Lower lobe of right lung (tissue), 2 donors: ENCODE data around the gene ADAMTSL3. TPM values are rescaled to one million over a fixed set of nuclear protein-coding genes. Genes with fewer than 3 reads are reported as not detected.

ENCODE experiments used
- ATAC-seq, 2 donors: fragments of 200-7000 bp; cut with Tn5 transposase; one replicate each; pipeline ENCODE4 v1.9.1; 2020 to 2022; ENCODE audit warnings: mild to moderate bottlenecking in 2 of 2, moderate library complexity in 2 of 2
- DNase-seq: peaks from one replicate; pipeline ENCODE4 v3.0.0-alpha.2; 2020
- H3K27ac ChIP-seq: fragments of 200-600 bp; one replicate; pipeline ENCODE4 v1.8.0; 2022
- H3K27me3 ChIP-seq: fragments of 200-600 bp; one replicate; pipeline ENCODE4 v1.8.0; 2022; ENCODE audit warnings: low read depth
- H3K36me3 ChIP-seq: fragments of 200-600 bp; one replicate; pipeline ENCODE4 v1.8.0; 2022; ENCODE audit warnings: mild to moderate bottlenecking
- H3K4me1 ChIP-seq: fragments of 200-600 bp; one replicate; pipeline ENCODE4 v1.8.0; 2022
- H3K4me3 ChIP-seq: fragments of 200-600 bp; one replicate; pipeline ENCODE4 v1.8.0; 2022; ENCODE audit warnings: mild to moderate bottlenecking
- H3K9me3 ChIP-seq: fragments of 200-600 bp; one replicate; pipeline ENCODE4 v1.8.0; 2022
- CTCF ChIP-seq: fragments of 200-600 bp; IDR thresholded peaks from one replicate; pipeline ENCODE4 v1.8.0; 2022; ENCODE audit warnings: antibody characterized with exemption, mild to moderate bottlenecking
- intact Hi-C: fragments of 100-400 bp; cut with DNase I; formaldehyde crosslinking; loops from one replicate; pipeline ENCODE4 v1.11.0; 2022
- total RNA-seq: library from RNA; stranded (reverse); fragmentation: NEBNext Ultra II Directional; extraction: Animal tissue kit (Norgen Biotek cat#: 25700); gene quantifications from one replicate; pipeline ENCODE4 v1.2.1, GENCODE V29; 2021
- donor health status: DM: no; HTN: yes; CAD: no; lungs with severe emphysema.

Gene ADAMTSL3
- total RNA-seq, 1 donor from 2014 or later: 26.4 TPM

- Histone ChIP-seq H3K36me3 (no peaks in the 10 kb centered on the region), H3K27me3 (peaks cover 26% of the 10 kb centered on the region), H3K4me3 (no peak overlapping the region), H3K27ac (peak overlapping the region; percentile 14), H3K4me1 (no peaks in the 10 kb centered on the region), H3K9me3 (no peaks in the 10 kb centered on the region)
- intact Hi-C loops: no loop called here
- ATAC-seq: no peak
- no peak for TF ChIP-seq CTCF
- DNase-seq: no peak
These were observed 1.2 kb upstream of the ADAMTSL3 start for GRCh38 chr15:83652626-83653204.

GRCh38 chr15:83653288-83653638 lies 660 bp upstream of the ADAMTSL3 start:
- no peak for TF ChIP-seq CTCF
- peak; percentile 27 to 36 for ATAC-seq
- no peaks in the 10 kb centered on the region for H3K36me3 ChIP-seq
- DNase-seq: no peak
- intact Hi-C loops: no loop called here
- H3K4me3 ChIP-seq: peak overlapping the region; percentile 59
- no peaks in the 10 kb centered on the region for H3K9me3 ChIP-seq
- H3K27ac ChIP-seq: peak overlapping the region; percentile 14
- H3K4me1 ChIP-seq: no peaks in the 10 kb centered on the region
- peaks cover 26% of the 10 kb centered on the region for H3K27me3 ChIP-seq

GRCh38 chr15:83654379-83655236 lies 685 bp downstream of the ADAMTSL3 start:
- ATAC-seq: peak; percentile 21 to 55
- peak overlapping the region; percentile 60 for H3K27ac ChIP-seq
- intact Hi-C loops: no loop called here

GRCh38 chr15:83655237-83655616 lies 1.3 kb downstream of the ADAMTSL3 start:
- DNase-seq (no peak), ATAC-seq (no peak)
- Histone ChIP-seq H3K27ac (no peak overlapping the region), H3K4me3 (peak overlapping the region; percentile 59), H3K4me1 (no peaks in the 10 kb centered on the region), H3K27me3 (peaks cover 26% of the 10 kb centered on the region), H3K36me3 (no peaks in the 10 kb centered on the region), H3K9me3 (no peaks in the 10 kb centered on the region)
- intact Hi-C loops: no loop called here
- no peak for TF ChIP-seq CTCF

More at GRCh38 chr15:83654379-83655236, 685 bp downstream of the ADAMTSL3 start:
- peaks cover 26% of the 10 kb centered on the region for H3K27me3 ChIP-seq
- H3K9me3 ChIP-seq: no peaks in the 10 kb centered on the region
- H3K36me3 ChIP-seq: no peaks in the 10 kb centered on the region
- peak overlapping the region; percentile 59 for H3K4me3 ChIP-seq
- no peak for TF ChIP-seq CTCF
- DNase-seq: no peak
- H3K4me1 ChIP-seq: no peaks in the 10 kb centered on the region

GRCh38 chr15:83656192-83656591 lies 2.3 kb downstream of the ADAMTSL3 start:
- Histone ChIP-seq H3K27me3 (peaks cover 26% of the 10 kb centered on the region), H3K4me3 (no peak overlapping the region), H3K9me3 (no peaks in the 10 kb centered on the region), H3K36me3 (no peaks in the 10 kb centered on the region), H3K27ac (no peak overlapping the region), H3K4me1 (no peaks in the 10 kb centered on the region)
- no peak for TF ChIP-seq CTCF
- DNase-seq (no peak), ATAC-seq (no peak)
- intact Hi-C loops: no loop called here
